HG03469 (cell line): ENCODE data around the gene STK39.

Experiments
- ATAC-seq: cut with Tn5 transposase; IDR thresholded peaks from one replicate; pipeline ENCODE4 v1.9.1; 2021; ENCODE audit warnings: mild to moderate bottlenecking, moderate library complexity, moderate number of reproducible peaks; ENCODE audit not compliant: unreplicated experiment

STK39 gene

DNA sequence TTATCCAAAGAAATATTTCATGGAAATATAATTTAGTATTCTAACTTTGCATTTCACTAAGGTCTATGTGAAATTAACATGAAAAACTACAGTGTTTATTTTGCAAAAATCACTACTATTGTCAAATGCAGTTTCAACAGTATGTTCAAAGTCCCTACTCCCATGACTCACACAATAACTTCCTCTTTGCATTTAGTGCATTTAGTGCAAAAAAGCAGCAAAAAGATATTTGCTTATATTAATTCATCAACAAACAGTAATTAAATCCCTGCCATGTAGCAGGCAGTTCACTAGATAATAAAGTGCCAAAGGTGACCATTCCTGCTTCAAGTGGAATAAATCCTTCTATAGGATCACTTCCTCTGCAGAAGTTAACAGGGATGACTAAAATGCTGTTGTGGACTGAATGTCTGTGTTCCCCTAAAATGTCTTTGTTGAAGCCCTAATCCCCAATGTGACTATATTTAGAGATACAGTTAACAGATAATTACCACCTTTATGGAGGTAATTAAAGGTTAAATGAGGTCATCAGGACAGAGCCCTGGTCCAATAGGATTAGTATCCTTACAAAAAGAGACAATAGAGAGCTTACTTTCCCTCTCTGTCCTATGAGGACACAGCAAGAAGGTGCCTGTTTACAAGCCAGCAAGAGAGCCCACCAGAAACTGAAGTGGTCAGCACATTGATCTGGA, 61.7 kb downstream of the STK39 start:
- ATAC-seq, result no peak

DNA sequence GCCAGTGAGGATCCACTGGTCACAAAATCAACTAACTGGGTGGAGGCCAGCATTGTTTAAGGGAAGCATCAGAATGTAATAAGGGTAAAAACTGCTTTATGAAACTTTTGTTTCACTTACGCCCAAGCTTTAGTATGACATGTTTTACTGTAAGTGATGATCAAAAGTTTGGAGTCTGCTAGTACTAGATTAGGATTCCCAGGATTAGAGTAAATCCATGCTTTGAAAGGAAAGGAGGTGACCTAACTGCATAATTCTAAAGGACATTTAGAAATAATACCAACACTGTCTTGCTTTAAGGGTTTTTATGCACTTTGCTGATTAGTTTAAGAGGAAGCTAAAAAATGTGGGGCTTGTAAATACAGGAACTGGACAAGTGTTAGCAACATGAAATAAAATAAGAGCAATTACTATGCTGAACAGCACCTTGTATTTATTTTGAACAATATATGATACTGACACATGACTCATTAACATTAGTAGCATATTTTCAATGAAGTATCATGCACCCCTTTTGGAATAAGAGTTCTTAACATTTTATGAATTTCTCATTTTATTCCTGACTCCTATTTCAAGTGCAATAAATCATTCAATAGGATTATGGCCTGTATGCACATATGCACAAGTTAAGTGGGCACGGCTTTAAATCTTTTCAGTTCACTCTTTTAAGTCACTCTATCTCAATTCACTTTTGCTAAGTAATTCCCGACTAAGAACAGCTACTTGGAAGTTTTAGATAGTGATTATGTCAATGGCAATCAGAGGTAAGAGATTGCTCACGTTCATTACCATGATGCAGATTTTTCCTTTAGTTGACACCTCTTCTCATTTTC, 62.5 kb downstream of the STK39 start:
- ATAC-seq, result no peak

DNA sequence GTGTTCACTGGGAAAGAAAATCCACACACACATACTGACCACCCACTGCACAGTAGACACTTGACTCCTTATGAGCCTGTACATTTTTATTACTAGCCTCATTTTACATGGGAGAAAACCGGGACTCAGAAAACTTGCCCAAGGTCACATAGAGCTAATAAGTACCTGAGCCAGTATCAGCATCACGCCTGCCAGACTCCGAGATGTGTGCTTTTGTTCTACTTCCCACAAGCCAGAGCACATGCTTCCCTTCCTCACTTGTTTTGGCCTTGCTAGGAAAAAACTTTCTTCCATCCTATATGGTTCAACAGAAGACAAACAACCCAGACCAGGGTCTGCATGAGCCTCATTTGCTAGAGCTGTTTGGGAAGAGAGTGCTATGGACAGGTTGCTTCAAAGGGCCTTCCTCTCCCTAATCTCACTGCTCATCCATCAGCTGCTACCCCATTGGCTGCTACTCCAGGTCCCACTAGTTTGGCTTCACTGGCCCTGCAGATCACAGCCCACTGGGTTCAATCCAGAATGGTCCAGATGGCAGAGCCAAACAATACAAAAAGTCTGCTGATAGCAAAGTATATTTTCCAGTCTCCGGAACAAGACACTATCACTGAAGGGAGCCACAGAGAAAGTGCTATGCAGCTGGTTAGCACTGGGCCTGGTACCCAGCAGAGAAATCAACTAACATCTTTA, 63.9 kb downstream of the STK39 start:
- ATAC-seq, result no peak

DNA sequence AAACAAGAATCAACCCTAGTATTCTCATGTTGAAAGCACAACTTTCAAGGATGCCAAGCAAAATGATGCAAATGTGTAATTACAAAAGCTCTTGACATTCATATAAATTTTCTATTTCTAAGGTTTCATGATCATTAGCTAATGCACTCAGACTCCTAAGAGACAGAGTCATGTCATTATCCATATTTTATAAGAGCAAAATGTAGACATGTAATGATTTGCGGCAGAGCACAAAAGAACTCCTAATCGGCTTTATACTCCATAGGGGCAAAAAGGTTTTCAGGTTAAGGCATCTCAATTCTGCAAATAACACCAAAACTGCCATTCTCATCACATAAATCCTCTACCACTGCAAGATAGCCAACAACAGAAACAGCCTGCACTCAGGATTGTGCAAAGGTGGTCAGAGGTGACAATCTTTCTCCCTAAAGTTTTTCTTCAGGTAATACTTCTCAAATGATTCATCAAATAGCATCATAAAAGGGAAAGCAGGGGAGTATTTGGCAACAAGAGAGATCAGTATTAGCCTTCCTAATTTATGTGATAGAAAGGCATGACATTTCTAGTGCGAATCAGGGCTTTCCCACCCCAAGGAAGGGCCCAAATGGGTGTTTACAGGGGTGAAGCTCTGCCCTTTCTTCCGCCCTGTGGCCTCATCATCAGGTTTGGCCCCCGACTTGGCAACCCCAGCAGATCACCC, 64.7 kb downstream of the STK39 start:
- no peak for ATAC-seq

DNA sequence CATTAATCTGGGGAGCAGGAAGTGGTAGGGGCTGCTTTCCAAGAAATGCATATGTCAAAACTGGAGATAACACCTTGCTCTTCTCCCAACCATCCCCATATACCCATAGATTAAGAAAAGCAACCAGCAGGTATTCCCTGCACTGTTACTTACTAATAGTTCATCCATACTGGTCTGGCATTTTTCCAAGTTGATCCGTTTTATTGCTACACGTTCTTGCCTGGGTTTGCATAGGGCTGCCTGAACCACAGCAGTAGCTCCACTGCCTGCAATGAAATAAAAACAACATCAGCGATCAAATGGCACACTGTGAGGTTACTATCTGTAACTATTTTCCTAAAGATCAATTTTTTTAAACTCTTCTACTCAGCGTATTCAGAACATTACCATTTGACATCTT, 65.6 kb downstream of the STK39 start:
- ATAC-seq, result no peak

DNA sequence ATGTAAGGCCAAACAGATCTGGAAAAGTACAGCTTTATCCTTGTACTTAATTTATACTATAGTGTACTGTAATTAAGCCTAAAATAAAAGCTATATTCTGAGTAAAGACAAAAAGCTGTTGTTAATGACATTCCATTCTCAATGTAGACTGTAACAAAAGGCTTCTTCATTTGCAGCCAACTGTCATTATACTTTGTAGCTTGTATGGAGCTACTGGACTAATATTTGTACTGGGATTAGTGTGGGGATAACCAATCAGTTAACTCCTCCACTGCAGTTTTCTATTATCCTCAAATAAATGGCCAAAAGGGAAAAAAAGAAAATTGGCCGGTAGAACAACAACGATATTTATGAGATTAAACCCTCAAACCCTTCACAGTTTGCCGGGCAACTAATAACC, 66.5 kb downstream of the STK39 start:
- ATAC-seq, result no peak

DNA sequence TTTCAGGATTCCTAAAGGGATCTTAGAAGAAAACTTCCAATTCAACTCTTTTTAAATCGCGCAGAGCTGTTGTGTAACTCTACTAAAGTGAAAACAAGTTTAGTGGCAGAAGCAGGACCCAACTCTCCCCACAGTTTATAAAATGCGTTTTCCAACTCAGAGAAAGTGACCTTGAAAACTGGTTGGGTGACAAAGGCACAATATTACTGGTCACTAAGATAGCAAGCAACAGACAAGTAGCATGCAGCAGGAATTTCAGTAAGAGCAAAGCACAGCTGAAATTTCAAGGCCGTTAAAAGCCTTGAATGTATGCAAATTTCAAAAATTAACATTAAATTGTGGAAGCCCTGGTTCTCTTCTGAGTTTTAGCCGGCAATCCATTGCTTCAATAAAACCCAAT, 66.9 kb downstream of the STK39 start:
- no peak for ATAC-seq

DNA sequence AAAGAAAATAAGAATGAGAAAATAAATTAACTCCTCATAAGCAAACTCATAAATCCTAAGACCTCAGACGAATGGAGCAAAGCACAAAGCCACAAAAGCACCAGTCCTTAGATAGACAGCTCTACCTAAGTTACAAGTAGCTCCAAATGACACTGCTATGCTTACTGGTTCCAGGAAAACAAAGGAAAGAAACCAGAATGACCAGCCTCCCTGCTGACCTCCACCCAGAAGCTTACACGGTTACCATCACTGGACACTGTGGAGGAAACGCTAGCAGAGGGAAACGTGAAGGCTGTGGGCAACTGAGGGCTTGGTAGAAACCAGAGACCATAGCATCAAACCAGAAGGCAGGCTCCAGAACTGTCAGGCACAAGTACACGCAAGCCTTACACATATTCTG, 67.8 kb downstream of the STK39 start:
- ATAC-seq, result no peak

DNA sequence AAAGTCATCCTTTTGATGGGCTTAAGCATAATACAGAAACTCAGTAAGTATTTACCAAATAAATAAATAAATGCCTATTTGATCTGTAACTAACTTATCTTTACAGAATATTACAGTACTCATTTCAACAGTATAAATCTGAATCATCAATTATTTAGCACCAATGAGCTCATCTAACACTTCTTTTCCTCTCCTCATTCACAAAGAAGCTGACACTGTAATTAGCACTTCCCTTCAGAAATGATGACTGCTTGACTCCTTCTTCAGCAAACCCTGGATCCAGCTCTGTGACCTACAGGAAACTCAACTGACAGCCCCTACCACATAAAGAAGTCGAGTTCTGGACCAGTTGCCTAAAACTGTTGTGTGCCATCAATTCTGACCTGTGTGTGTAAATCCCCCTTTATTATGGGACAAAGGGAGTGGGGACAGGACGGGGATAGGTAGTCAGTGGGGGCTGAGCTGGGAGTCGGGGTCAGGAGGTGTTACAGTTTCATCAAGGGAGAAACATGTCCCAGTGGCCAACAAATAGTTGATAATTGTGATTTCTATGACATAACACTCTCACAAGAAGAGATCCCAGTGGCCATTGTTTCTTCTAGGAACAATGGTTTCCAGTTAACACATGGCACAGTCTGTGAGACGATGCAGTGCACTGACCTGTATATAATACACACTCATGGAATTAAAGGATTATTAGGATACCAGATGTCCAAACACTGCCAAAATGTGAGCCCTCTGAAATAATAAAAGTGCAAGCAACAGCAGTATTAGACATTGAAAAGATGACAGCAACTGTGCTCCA, 68.7 kb downstream of the STK39 start:
- ATAC-seq, result no peak

DNA sequence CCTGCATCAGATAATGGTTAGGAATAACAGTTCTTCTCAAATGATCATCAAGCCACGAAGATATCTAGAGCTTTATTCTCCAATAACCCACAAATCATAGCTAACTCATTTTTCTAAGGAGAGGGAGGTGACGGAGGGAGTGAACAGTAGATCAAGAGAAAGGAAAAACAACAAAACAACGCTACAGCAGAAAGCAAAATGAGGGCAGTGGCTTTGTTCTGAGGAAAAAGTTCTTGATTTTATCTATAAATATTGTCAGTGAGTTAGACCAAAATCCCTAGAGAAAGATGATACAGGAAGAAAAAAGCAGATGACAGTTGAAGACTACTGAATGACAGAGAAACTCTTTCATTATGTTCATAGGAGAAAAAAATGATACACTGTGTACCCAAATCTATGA, 71.0 kb downstream of the STK39 start:
- ATAC-seq, result no peak

DNA sequence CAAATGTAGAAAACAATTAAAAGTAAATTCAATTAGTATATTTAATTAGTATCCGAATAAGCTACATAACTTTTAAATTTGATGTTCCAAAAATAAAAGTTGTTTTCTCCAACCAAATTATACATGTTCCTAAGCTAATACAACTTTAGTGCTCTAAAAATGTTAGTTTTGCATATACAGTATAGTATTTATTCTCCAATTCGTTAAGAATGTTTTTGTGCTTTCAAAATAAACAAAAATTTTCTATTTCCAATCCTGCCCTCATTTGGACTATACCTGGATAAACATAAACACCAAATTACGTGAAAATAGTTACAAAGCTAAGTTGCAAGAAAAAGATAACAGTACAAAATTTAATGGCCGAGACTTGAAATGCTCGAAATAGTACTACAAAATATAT, 71.9 kb downstream of the STK39 start:
- no peak for ATAC-seq

DNA sequence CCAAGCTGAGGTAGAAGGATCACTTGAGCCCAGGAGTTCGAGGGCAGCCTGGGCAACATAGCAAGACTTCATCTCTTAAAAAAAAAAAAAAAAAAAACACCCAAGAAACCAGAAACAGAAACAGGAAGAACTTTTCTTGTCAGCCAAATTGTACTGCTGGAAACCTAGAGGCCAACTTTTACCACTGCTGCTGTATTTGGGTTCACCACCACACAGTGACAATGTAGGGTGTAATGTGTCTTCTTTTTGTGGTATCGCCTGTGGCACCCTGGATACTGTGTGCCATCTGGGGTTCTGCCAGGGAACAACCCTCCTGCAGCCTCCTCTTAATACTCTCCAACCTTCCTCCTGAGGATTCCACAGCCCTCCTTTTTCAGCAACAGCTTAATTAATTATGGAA, 72.6 kb downstream of the STK39 start:
- ATAC-seq, result no peak

DNA sequence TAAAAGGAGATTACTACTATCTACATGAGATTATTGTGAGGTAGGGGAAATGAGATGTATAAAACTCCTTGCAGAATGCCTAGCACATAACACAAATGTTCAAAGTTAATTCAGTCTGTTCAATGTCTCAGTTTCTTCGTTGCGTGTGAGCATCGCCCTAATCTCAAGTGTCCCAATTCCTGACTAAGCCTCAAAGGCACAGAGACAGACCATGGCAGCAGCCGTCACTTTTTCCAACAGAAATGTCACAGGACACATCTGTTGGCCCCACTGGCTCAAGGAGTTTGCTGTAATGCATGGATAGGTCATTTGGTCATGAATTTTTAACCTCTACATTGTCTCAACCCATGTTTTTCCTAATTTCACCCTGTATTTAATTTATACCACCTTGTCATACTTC, 75.3 kb downstream of the STK39 start:
- no peak for ATAC-seq

DNA sequence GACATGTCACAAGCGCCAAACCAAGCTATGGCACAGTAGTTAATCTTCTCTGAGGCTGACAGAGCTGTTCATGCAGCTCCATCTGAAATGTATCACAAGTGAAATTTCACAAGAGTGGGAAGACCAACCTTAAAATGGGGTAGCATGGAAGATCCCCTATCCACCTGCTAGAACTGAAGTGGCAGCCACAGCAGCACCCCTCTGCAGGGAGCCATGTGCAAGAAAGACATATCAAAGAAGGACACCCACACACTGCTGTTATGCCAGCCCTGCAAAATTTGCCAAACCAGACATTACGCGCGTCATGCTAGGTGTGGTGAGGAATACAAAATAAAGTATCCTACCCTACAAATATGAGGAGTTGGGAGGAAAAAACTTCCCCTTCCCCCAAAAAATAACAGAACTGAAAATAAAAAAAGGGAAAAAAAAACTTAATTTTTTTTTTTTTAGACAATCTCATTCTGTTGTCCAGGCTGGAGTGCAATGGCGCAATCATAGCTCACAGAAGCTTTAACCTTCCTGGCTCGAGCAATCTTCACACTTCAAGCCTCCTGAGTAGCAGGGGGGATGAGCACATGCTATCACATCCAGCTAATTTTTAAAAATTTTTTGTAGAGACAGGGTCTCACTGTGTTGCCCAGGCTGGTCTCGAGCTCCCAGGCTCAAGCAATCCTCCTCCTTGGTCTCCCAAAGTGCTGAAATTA, 76.2 kb downstream of the STK39 start:
- ATAC-seq, result no peak

DNA sequence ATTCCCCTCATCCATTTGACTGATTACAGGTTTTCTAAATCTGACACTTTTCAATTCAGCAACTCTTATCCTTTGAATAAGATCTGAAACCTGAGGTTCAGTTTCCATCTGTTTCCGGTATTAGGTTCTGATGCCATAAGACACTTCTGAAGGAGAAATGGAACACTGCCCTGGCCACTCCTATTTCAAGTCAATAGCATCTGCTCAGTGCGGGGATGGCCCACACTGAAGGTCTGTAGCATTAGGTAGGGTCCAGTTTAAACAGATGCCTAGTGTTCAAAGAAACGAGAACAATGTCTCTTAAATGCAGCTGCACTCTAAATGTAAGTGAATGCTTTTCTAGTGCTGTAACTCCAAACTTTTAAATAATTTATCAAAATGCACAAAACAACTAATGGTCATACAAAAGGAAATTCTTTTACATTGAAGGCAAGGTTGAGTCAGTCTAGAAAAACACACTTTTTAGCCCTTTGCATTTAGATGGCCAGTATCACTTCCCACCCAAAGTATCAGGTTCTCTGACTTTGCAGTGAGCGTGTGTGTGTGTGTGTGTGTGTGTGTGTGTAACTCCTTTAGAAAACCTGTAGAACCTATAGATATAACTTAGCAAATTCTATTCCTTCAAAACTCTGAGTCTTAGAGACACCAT, 78.2 kb downstream of the STK39 start:
- ATAC-seq, result no peak

DNA sequence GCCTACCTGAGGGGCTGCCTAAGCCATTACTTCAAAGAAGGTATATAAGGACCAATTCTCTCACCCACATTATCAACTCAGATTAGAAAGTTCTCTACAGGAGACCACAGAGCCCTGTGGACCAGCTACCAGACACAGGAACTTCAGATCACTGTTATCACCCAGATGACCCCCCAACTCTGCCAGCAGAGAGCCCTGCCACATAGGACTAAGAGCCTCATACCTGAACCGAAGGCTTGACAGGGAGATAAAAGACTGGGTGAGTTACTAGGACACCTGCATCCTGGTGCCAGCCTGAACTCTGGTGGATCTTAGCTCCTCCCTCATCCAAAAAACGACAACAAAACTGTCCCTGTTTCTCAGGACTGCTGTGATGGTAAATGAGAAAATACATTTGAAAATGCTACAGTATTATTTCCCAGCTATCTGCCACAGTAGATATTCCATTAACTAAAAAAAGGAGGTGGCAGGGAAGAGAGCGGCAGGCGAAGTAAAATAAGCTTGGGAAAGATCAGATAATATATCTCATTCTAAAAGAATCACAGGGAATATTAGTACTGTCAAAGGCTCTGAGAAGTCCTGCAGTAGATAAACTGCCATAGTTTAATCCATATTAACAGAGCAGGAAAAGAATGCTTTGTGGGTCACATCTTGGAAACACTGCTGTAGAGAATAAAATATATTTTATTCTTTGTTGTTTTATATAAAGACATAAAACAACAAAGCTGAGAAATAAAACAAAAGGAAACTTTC, 79.7 kb downstream of the STK39 start:
- no peak for ATAC-seq

DNA sequence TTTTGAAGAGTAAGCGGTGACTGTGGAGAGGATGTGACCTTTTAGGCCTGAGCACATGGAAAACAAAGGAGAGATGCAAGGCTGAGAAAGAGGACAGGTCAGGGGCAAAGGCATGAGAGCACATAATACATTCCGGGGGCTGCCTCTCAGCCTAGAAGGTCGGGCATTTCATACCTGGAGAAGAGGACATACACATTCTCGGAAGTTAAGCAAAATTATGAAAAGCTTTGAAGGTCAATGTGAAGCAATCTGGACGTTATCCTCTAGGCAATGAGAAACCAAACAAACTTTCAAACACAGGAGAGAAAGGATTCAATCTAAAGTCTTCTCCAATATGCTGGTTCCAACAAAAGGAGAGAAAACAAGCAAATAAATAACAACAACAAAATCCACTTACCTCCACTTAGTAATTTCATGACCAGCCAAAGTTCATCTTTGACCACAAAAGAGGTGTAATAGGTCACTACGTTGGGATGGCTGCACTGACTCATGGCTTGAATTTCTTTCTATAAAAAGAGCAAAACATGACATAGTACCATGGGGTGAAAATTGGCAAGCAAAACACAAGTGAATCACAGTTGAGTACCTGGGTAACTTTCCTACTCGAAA, 80.4 kb downstream of the STK39 start:
- ATAC-seq, result no peak
